Inflammatory macrophage treated with lipopolysaccharide for 1 hour (primary cell): ENCODE measurements around the gene TAS2R7.
"Not testable (repeated sequence)": the region's sequence is repeated elsewhere in the genome, so short reads cannot be mapped to it uniquely, and the experiment has no call there.

Experiments used
- DNase-seq, 2 donors: peaks; one replicate each; pipeline ENCODE4 v3.0.0-alpha.2; 2020 to 2022

TAS2R7 gene

GRCh38 chr12:10802587-10802986 lies at the start of gene TAS2R7:
TSS of gene TAS2R7 (minus strand) at chr12:10802627. CDS start at chr12:10802570, 57 bp downstream.
- no peak for DNase-seq

- DNase-seq = no peak
Measured at GRCh38 chr12:10851243-10851858, 48.9 kb upstream of the TAS2R7 start.

GRCh38 chr12:10849425-10849878 lies 47.0 kb upstream of the TAS2R7 start, which contains the start of gene PRR4:
TSS of gene PRR4 (minus strand) at chr12:10849475. CDS start at chr12:10849437, 38 bp downstream.
- no peak for DNase-seq

- no peak for DNase-seq
Measured at GRCh38 chr12:10847744-10848143, 45.3 kb upstream of the TAS2R7 start.

DNA sequence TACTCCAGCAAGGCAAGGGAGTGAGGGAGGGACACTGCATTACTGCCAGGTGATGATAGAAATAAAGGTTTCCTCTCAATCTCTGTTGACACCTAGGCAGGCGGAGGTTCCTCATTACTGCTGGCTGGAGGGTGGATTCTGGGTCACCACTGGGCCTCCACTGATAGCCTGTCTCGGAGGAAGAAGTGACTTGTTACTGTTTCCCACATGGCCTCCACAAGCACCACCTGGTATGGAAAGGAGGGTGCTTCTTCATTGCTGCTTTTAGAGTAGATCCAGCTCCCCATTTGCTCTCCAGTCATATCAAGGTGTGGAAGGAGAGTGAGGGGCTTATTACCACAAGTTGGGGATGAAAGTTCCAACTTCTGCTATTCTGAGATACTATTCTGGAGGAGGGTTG lies 40.4 kb upstream of the TAS2R7 start:
- DNase-seq = no peak

DNA sequence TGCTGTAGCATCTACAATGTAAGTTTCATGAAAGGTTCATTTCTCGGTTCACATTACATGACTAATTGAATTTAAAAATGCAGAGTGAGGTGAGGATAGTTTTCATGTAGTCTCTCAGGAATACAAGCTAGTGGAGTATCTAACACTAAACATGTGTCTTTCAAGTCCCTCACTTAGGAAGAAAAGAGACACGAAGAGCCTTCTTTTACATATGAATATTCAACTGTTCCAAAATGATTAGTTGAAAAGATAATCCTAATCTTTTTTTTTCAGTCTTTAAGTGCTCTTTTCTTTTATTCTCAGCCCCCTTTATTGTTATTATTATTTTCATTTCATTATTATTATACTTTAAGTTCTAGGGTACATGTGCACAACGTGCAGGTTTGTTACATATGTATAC lies 36.0 kb upstream of the TAS2R7 start:
- DNase-seq = no peak

DNA sequence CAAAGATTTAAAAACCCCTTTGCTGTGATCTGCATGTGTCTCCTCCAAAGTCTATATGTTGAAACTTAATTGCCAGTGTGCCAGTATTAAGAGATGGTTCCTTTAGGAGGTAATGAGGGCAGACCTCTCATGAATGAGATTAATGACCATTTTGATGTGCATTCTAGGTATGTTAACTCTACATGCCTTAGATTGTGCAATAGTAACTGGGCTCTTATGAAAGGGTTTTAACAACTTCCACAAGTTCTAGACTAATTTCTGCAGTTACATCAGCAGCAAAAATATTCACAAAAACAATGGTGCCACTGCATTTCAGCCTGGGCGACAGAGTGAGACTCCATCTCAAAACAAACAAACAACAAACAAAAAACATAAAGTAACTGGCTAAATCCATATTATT lies 27.6 kb upstream of the TAS2R7 start:
- DNase-seq = no peak

GRCh38 chr12:10826258-10826657 lies 23.8 kb upstream of the TAS2R7 start, which contains the start of gene TAS2R10:
TSS of gene TAS2R10 (minus strand) at chr12:10826358. CDS start at chr12:10826269, 89 bp downstream.
- DNase-seq = no peak

DNA sequence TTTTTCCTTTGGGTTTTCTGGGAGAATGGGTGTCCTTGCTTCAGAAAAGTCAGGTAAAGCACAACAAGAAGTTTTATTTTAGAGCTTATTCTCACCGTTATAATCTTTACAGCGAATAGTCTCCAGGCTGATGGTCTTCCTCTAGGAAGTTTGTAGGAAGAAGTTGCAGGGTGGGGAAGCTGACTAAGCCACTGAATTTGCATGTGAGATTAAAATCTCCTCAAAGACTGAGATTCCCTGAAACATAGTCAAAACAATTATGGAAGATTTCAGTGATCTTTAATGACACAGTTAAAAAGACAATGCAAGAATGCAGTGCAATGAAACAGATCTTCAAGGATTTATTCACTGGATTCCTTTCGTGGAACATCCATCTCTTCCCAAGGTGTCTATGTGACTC lies 22.5 kb upstream of the TAS2R7 start:
- DNase-seq = no peak

DNA sequence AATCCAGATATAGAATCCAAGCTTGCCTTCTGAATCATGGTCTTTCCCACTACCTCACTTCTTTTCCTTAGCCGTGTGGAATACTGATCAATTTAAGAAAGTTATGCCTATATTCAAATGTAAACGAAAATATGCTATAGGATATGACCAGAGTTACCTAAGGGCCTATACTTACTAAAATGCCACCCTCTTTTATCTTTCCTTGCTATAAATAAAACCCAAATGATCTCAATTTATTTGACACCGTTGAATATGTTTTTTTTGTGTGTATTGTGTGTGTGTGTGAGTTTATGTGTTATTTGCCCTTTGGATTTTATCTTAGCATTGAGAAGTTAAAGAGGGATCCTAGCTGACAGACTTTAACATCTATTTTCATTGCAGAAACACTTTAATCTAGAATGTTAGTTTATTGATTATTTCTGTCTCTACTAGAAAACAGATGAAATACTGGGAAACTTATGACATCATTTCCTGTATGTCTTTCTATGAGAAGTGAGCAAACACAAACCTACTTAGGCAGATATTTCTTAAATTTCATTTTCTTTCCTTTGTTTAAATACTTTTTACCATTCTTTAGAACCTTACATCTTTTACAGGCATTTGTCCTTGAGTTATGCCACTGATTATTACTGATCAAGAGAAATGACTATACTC lies 9.6 kb upstream of the TAS2R7 start:
- no peak for DNase-seq

DNA sequence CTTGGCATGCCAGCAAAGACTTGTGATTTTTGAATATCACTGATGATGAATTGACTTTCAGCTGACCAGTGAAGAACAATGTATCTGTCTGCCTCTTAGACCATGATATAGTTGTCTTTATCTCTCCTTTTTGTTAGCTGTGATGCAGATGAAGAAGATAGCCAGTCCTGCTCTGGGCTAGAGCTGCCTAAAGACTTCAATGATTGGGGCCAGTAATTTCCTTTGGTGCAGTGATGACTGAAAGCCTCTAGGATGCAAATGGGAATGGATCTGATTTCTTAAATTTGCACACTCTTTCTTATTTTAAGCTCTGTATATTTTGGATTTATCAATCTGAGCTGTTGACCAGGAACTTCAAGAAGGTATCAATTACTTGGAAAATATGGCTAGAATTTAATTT lies 7.6 kb upstream of the TAS2R7 start, which contains the start of gene TAS2R9:
TSS of gene TAS2R9 (minus strand) at position 101 of the 400 bp plus-strand sequence. CDS start at position 8, 93 bp downstream.
- no peak for DNase-seq

GRCh38 chr12:10807186-10807585 lies 4.8 kb upstream of the TAS2R7 start, which contains the start of gene TAS2R8:
TSS of gene TAS2R8 (minus strand) at chr12:10807286. CDS start at chr12:10806980, 306 bp downstream.
- no peak for DNase-seq

DNA sequence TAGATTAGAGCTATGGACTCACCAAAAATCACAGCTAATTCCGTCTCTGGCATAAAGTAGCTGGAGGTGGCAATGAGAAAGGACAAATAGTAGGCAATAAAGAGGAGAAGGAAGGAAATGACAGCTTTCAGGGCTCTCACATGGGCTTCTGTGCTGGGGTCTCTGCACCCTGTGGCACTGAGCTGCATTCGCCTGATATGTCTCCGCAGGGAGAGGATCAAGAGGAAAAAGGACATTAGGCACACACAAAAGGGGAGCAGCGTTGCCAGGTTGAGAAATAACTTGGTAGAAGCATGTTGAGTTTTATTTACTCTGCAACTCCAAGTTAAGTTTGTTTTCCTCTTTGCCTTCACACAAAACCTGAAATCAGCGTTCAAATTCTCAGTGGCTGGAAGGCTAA lies 686 bp downstream of the TAS2R7 start:
- DNase-seq = no peak

DNA sequence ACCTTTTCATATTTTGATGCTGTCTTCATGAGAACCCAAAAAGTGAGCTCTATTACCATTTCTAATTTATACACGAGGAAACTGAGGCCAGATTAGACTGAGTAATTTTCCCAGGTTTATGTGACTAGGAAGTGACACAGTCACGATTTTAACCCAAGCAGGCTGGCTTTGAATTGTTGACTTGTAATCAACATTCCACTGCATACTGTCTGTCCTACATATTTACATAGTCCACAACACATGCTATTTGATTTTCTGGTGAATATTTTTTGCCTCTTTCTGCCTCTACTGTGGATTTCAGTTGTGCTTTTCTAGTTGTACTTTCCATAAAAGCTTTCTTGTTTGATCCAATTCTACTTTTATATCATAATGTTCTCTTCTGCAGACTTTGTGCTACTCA lies 8.2 kb downstream of the TAS2R7 start:
- no peak for DNase-seq

GRCh38 chr12:10791769-10792168 lies 10.7 kb downstream of the TAS2R7 start:
- not testable (repeated sequence) for DNase-seq

GRCh38 chr12:10783252-10783651 lies 19.2 kb downstream of the TAS2R7 start:
- DNase-seq = no peak

GRCh38 chr12:10779103-10779502 lies 23.3 kb downstream of the TAS2R7 start:
- DNase-seq = no peak

DNA sequence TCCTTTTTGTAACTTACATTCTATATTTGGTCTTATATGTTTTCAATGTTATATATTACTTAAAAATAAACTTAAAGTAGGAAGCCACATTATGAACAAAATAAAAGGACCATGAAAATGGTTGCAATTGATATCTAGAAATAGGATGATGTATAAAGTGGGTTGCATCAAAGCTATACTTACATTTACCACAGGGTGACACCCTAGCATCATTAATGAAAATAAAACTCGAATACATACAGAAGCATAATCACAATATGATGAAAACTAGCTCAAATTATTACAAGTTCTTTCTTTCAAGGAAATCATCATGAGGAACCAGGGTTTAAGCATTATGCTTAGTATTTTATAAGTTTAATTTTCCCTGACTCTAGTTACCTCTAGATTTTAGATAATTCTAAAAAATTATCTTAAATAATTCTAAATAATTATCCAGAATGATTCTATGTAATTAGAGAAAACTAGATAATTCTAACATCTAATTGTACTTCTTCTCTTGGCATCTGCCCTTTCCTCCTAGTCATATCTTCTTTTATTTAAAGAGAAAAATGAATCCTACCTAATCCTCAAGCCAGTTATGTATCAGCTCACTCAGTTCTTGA lies 31.2 kb downstream of the TAS2R7 start:
- peak; percentile 2 to 49 for DNase-seq

- DNase-seq = no peak
Measured at GRCh38 chr12:10759657-10760056, 42.8 kb downstream of the TAS2R7 start.

DNA sequence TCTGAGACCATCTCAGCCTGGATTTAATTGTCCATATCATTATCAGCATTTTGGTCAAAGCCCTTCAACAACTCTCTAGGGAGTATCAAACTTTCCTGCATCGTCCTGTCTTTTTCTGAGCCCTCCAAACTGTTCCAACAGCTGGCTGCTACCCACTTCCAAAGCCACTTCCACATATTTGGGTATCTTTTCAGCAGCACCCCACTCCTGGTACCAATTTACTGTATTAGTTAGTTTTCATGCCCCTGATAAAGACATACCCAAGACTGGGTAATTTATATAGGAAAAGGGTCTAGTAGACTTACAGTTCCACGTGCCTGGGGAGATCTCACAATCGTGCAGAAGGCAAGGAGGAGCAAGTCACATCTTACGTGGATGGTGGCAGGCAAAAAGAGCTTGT lies 46.2 kb downstream of the TAS2R7 start:
- DNase-seq = no peak

- DNase-seq = no peak
Measured at GRCh38 chr12:10753059-10753458, 49.4 kb downstream of the TAS2R7 start.
